ENCODE data around the gene TPRX1.
"Not testable (repeated sequence)": the region's sequence is repeated elsewhere in the genome, so short reads cannot be mapped to it uniquely, and the experiment has no call there.

DNA sequence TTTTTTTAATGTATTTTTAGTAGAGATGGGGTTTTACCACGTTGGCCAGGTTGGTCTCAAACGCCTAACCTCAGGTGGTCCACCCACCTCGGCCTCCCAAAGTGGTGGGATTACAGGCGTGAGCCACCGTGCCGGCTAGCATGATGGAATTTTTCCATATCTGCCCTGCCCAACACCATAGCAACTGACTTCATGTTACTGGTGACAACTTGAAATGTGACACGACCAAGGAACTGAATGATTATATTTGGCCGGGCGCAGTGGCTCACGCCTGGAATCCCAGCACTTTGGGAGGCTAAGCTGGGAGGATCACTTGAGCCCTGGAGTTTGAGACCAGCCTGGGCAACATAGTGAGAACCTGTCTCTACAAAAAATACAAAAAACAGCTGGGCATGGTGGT, 17.0 kb downstream of the TPRX1 start:
- not testable (repeated sequence) for TF ChIP-seq SNAI2 (CRISPR knock-in tag; IDR thresholded peaks at IDR 0.05); ZNF565 (CRISPR knock-in tag; conservative IDR thresholded peaks at IDR 0.05; ENCODE audit: low read depth); TOX (CRISPR knock-in tag; IDR thresholded peaks at IDR 0.05; ENCODE audit: borderline replicate concordance)

All from SK-N-SH treated with all-trans-retinoic acid at 6 μM for 48 hours (cell line).